CD4-positive, alpha-beta T cell treated with Interleukin-6 for 4 hours (primary cell): ENCODE measurements around the gene APOC4.
"Not testable (repeated sequence)": the region's sequence is repeated elsewhere in the genome, so short reads cannot be mapped to it uniquely, and the experiment has no call there.

ENCODE experiments used
- DNase-seq: peaks from one replicate; pipeline ENCODE4 v3.0.0-alpha.2; 2020; ENCODE audit warnings: mixed read lengths

The APOC4 gene

DNA sequence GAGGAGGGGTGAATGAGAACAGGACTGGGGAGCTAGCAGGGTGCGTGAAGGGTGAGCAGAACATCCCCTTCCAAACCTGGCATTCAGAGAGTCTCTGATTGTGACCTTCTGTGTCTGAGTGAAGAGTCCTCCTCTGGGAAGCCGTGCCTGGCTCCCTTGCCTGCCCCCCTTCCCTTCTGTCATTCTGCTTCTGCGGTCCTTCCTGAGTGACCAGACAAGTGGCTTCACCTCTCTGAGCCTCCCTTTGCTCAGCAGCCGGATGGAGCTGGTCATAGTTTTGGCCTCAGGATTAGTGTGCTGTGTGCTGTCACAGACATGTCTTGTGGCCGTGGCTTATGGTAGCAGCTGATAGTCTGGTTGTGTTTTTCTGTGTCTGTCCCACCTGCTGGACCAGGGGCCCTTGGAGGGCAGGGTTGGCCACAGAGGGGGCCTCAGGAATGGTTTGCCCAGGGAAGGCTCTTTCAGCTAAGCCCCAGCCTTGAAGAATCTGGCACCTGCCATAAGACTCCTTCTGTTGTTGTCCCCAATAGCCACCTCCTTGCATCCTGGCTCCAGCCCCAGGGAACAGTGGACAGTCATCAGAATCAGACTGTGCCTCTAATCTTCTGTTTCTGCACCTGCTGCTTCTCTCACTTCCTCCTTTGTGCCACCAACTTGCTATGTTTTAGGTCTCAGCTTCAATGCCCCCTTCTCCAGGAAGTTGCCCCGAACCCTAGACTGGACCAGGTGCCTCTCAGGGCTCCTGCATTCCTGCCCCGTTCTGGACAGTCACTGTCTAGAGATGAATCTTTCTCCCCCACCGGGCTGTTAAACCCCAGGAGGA, 19.1 kb downstream of the APOC4 start:
- no peak for DNase-seq

DNA sequence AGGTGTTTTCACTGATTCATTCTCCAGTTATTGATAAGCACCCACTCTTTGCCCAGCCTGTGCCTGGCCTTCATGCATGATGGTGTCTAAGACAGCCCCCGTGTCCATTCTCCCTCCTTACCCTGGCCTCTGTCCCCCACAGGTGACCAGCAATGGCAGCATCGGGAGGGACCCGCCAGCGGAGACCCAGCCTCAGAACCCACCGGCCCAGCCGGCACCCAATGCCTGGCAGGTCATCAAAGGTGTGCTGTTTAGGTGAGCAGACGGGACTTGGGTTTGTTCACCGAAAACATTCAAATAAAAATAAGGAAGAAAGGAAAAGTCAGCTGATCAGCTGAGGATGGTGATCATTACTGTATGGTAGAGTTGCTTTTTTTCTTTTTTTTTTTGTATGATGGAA, 19.8 kb downstream of the APOC4 start:
- no peak for DNase-seq

DNA sequence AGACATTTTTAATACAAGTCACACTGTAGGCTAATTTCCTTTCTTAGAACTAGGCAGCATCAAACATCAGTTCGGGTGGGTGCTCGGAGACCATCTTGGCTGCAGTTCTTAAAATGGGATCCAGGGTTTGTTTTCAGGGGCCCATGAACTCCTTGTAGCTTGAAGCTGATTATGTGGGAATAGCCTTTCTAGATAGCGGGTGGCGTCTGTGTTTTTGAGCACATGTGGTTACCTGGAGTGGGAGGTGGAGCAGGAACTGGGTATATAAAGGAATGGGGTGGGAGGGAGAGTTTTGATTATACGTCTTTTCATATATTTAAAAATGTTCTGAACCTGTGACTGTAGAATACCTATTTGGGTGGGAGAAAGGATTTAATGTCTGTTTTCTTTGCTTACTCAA, 26.1 kb downstream of the APOC4 start:
- DNase-seq: no peak

DNA sequence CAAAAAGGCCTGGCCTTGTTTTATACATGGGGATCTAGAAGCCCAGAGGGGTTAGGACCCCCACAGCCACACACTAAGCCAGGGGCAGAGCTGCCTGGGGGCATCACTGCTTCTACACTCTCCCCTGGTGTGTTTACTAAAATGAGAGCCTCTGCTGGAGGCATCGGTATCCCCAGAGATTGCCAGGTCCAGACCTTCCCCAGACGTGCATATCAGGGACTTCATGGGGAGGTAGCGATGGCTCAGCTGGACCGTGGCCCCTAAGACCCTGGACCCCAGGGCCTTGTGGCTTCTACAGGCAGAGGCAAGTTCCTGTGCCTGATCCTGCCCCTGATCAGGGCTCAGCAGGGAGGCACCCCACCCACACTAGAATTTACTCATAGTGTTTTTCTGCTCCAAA, 26.6 kb downstream of the APOC4 start:
- no peak for DNase-seq

DNA sequence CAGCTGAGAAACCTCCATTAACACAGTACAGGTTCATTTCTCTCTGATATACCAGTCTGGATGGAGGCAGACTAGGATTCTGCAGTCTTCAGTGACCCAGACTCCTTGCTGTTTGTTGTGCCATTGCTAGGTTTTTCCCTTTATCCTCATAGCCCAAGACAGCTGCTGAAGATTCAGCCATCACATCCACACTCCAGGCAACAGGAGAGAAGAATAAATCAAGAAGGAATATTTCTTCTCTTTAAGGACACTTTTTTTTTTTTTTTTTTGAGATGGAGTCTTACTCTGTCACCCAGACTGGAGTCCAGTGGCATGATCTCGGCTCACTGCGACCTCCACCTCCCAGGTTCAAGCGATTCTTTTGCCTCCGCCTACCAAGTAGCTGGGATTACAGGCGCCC, 27.4 kb downstream of the APOC4 start:
- no peak for DNase-seq

DNA sequence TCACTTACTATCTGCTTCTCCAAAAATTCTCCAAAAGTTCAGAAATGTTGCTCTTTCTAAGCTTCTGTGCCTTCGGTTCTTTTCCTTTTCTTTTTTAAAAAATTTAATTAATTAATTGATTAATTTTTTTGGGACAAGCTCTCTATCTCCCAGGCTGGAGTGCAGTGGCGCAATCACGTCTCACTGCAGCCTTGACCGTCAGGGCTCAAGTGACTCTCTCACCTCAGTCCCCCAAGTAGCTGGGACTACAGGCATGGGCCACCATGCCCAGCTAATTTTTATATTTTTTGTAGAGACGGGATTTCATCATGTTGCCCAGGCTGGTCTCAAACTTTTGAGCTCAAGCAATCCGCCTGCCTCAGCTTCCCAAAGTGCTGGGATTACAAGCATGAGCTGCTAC, 29.4 kb downstream of the APOC4 start:
- DNase-seq: not testable (repeated sequence)

DNA sequence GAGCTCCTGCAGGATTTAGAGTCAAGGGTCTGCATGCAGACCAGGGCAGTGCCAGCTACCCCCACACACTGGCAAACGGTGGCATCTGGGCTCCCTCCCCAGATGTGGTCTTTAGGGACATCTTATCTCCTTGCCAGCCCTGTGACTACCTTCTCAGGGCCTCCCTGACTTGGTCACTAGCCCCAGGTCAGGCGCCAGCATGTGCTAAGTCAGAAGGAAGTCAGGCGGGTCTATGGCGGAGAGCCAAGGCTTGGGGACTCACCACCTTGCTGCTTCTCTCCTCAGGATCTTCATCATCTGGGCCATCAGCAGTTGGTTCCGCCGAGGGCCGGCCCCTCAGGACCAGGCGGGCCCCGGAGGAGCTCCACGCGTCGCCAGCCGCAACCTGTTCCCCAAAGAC, 30.8 kb downstream of the APOC4 start:
- DNase-seq: no peak

DNA sequence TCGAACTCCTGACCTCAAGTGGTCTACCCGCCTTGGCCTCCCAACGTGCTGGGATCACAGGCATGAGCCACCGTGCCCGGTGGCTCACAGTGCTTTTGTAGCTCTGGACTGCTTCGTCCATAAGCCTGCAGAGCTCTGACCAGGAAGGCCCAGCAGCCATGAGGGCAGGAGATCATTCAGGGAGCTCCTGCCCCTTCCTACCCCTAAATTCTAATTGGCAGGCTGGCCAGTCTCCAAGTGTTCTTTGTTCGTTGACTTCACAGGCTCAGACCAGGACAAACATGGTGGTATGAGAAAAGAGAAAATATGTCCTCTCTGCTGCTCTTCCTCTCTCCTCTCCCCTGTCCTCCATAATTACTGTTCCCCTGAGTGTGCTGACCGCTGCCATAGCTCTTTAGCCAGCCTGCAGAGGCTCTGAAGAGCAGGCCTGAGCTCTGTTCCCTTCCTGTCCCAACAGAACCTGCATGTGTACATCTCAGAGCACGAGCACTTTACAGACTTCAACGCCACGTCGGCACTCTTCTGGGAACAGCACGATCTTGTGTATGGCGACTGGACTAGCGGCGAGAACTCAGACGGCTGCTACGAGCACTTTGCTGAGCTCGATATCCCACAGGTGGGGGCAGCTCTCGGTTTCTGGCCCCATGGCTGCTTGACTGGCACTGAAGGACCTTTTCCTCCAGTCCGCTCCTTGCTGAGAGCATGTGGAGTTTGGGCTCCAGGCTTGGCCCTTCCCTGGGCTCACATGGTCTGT, 32.1 kb downstream of the APOC4 start:
- no peak for DNase-seq

DNA sequence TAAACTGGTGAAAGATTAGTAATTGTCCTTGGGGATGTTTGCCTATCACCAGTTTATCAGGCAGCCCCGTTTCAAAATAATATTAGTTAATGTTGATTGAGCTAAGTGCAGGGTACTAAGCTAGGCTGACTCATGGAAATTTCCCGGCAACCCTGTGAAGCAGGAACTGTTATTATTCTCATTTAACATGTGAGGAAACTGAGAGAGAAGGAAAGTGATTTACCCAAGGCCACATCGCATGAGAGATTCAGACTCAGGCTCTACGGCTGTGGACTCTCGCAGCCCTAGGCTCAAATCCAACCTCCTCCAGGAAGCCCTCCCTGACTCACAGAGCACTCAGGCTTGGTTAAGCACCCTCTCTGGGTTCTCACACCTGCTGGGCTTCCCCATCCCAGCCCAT, 32.8 kb downstream of the APOC4 start:
- no peak for DNase-seq

DNA sequence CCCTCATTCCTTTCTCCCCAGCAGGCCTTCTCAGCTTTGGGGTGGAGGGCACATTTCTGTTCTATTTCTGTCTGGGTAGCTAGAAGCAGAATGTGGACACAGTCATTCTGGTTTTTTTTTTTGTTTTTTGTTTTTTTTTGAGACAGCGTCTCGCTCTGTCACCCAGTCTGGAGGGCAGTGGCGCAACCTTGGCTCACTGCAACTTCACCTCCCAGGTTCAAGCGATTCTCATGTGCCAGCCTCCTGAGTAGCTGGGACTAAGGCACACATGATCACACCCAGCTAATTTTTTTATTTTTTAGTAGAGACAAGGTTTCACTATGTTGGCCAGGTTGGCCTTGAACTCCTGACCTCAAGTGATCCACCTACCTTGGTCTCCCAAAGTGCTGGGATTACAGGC, 33.4 kb downstream of the APOC4 start:
- no peak for DNase-seq

DNA sequence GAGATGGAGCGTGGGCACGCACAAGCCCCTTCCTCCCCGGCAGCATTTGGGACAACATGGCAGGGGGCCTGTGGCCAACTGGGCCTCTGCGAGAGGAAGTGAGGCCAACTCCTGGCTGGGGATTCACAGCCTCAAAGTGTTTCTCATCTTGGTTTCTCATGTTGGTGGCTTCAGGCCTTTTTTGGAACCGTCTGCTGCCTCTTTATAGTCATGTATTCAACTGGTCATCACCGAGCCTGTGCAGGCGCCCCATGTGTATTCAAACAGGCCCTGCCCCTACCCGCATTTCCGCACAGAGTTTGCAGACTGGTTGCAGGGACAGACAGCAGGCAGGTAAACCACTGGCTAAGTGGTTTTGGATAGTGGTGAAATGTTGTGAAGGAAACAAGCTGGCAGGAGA, 42.0 kb downstream of the APOC4 start:
- DNase-seq: no peak

DNA sequence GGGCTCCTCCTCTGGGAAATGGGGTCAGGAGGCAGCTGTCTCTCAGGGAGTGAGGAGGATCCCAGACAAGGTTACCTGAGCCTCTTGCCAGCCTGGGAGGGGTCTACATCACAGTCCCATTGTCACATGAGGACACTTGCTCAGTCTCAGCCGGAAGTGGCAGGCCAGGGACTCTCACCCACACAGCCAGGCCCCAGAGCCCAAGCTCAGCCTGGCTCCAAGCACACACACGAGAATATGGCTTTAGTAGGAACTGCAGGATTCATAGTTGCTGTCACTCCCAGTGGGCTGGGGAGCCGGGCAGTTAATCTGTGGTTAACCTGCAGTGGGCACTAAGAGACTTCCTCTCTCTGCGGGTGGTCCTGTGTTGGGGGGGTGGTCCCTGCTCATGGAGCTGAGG, 43.4 kb downstream of the APOC4 start:
- DNase-seq: no peak

DNA sequence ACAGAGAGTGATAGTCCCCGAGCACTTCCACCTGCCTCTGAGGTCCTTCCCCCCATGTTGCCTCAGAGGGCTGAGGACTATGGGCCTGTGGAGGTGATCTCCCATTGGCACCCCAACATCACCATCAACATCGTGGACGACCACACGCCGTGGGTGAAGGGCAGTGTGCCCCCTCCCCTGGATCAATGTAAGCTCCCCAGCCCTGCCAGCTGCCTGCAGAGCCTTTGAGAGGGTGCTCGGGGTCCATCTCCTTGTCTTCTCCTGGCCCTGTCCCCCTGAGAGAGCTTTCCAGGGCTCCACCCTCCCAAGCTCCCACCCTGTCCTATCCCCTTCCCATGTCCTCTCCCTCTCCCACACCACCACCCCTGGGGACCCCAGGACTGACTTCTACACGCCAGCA, 44.4 kb downstream of the APOC4 start:
- DNase-seq: no peak

DNA sequence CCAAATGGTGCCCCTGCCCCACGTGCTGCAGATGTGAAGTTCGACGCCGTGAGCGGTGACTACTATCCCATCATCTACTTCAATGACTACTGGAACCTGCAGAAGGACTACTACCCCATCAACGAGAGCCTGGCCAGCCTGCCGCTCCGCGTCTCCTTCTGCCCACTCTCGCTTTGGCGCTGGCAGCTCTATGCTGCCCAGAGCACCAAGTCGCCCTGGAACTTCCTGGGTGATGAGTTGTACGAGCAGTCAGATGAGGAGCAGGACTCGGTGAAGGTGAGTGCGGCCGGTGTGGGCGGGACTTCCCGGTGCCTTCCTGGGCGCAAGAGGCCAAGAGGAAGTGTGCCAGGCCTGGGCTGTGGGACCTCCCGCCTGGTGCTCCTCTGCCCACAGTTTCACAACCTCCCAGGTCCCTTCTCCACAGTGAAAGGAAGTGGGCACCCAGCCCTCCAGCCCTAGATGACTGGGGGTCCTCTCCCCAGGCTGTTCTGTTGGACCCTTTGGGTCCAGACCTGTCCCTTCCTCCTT, 45.2 kb downstream of the APOC4 start:
- DNase-seq: no peak

DNA sequence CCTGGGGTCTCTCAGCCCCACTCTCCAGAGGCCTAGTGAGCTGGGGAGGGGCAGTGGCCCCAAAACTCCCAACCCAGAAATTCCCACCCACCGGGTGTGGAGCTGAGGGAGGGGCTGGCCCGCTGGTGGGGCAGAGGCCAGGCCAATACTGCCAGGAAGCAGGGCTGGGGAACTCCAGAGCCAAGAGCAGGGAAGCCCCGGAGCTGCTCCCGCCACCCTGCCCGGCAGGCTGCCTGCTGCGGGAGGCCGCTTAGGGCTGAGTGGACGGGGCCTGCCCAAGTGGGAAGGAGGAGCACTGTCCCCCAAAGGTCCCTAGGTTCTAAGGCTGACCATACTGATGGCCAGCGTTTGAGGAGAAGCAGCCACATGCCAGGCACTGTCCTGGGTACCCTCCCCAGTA, 46.2 kb downstream of the APOC4 start:
- no peak for DNase-seq

DNA sequence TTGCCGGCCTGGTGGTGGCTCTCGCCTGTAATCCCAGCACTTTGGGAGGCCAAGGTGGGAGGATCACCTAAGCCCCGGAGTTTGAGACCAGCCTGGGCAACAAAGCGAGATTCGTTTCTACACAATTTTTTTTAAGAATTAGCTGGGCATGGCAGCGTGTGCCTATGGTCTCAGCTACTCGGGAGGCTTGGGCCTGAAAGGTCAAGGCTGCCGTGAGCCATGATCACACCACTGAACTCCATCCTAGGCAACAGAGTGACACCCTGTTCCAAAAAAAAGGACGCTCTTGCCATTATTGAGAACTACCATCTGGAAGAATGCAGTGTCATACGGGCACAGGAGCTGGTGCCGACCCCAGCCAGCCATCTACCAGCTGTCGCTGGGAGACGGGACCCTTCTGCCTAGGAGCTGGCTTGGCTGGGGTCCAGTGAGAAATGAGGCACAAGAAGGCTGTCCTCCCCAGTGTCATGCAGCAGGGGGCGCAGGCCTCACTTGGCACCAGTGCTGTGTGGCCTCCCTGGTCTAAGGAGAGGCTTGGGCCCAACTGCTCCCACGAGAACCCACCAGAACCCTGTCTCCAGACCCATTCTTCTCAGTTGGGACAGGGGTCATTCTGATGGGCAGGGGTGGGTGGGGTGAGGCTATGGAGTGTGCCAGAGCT, 47.0 kb downstream of the APOC4 start:
- DNase-seq: peak; percentile 71

DNA sequence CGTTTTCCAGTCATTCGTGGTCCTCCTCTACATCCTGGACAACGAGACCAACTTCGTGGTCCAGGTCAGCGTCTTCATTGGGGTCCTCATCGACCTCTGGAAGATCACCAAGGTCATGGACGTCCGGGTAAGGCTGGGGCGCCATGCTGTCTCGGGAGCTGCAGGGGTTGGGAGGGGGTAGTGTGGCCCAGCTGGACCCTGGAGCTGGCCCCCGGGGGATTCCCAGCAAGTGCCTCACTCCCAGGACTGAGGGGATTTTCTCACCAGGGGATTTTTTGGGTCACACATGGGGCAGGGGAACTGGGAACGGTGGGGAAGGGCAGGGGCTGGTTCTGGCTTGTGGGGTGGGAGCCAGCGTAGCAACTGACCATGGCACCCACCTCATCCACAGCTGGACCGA, 48.4 kb downstream of the APOC4 start:
- DNase-seq: no peak

DNA sequence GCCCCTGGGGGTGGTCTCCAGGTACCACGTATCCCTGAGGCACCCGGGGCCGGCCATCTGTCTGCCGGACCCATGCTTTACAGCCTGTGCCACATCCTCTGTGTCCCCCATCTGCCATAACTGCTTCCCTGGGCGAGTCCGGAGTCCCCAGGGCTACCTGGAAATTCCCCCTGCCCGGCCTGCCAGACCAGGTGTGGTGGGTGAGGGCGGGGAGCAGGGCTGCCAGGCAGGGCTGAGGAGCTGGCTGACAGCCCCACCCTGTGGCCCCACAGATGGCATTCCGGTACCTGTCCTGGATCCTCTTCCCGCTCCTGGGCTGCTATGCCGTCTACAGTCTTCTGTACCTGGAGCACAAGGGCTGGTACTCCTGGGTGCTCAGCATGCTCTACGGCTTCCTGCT, 48.9 kb downstream of the APOC4 start:
- DNase-seq: no peak

DNA sequence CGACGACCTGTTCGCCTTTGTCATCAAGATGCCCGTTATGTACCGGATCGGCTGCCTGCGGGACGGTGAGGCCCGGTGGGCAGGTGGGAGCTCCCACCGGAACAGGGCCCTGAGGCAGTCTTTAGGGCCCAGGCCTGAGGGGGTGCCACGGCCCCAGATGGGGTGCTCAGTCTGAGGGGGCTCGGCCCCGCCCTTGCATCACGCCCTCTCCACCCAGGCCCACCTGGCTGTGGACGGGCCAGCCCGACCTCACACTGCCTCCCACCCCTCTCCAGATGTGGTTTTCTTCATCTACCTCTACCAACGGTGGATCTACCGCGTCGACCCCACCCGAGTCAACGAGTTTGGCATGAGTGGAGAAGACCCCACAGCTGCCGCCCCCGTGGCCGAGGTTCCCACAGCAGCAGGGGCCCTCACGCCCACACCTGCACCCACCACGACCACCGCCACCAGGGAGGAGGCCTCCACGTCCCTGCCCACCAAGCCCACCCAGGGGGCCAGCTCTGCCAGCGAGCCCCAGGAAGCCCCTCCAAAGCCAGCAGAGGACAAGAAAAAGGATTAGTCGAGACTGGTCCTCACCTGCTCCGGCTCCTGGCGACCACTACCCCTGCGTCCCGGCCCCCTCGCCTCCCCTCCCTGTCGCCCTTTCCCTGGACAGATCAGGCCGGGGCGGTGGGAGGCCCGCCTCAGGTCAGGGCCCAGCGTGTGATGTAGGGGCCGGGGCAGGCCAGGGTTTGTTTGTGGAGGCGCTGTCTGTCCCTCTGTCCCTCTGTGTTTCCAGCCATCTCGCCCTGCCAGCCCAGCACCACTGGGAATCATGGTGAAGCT, 50.5 kb downstream of the APOC4 start:
- no peak for DNase-seq

DNA sequence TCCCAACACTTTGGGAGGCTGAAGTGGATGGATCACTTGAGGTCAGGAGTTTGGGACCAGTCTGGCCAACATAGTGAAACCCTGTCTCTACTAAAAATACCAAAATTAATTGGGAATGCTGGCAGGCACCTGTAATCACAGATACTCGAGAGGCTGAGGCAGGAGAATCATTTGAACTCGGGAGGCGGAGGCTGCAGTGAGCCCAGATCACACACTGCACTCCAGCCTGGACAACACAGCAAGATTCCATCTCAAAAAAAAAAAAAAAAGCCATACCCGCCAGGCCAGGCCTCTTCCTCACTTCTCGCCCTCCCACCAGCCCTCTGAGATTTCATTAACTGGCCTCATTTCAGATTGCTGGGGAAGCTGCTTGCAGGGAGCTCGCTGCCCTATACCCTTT, 51.5 kb downstream of the APOC4 start:
- DNase-seq: no peak

DNA sequence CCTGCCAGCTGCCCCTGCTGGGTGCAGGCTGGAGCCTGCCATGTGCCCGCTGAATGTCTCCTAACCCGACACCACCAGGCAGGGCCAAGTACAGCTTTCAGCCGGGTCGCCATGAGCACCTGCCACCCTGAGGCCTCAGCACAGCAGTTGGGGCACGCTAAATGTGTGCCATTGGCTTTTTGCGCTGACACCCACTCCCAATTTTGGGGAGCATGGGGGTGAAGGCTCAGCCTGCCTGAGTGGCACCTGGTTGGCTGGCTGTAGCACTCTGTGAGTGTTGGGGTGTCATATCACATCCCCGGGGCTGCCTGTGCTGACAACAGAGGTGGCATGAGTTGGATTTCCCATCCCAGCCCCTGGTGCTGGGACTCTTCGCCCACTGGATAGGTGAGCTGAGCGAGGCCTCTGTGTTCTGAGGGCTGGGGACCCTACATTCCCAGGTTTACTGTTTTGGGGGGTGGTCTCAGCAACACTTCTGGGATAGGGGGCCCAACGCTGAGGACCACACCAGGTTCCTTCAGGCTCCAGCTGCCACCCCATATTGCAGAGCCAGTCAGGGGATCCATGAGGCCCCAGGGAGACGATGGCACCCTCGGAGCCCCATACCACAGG, 52.0 kb downstream of the APOC4 start:
- no peak for DNase-seq
